Cerebellar cortex (tissue), 1 donor: ENCODE measurements around the gene USP13.

Source experiments
- DNase-seq: peaks from one replicate; pipeline ENCODE4 v3.0.0-alpha.2; 2015; ENCODE audit warnings: low spot score

Gene USP13

GRCh38 chr3:179697736-179698332, 45.0 kb downstream of the USP13 start:
- no peak for DNase-seq

DNA sequence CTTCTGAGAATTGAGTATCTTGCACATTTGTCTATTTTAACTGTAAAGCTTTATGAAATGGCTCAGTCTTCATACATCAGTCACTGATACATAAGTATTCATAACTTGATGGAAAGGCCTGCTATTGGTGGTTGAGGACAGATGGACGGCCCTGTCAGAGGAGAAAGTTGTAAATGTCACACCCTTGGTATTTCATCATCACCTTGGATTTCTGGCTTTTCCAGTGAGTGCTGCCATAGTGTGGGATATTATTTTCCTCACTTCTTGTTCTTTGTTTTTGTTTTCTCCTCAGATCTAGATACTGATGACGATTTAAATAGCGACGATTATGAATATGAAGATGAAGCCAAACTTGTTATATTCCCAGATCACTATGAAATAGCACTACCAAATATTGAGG, 47.9 kb downstream of the USP13 start:
- DNase-seq, result no peak

GRCh38 chr3:179701176-179701827, 48.5 kb downstream of the USP13 start:
- no peak for DNase-seq

DNA sequence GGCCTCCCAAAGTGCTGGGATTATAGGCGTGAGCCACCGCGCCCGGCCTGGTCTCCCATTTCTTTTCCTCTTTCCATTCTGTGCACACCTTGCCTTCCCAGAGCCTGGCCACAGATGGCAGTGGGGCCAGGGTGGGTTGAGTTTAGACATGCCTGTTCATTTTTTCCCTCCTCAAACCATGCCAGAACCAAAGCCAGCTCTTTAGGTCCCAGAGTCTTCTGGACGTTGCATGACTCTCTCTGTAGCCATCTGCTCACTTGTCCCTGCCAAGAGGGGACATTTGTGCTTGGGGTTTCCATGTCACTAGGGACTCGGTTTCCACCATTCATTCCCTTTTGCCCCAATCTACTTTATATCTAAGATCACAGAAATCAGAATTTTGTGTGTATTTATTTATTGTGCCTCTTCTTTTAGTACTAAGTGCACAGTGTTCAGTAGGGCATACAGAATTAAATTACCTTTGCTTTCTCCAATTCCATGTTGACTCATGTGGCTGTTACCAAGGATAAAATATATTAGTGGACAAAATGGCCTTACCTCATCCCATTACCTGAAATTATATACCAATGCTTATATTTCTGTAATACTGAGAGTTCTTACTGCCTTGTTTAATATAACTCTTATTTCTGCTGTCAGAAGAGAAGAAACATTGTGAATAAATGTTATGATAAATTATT, 49.6 kb downstream of the USP13 start:
- peak; percentile 87 for DNase-seq

- DNase-seq, result peak; percentile 45
Observed at GRCh38 chr3:179703816-179704215, 51.0 kb downstream of the USP13 start.

DNA sequence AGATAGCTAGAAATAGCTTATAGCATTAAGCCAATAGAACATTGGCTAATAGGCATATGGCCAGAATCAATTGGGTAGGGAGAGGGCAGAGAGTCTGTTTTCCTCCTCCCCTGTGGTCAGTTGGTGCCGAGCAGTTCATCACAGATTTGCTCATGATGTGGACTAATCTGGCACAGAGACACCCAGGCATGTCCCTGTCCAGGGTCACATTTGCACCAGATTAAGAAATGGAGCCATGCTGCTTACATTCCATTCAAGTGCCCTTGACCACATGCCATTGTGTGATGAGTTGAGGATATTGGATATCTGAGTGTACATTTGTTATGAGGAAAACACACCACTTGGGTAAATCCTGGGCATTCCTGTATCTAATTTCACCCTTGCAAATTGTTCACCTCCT, 53.4 kb downstream of the USP13 start:
- DNase-seq, result no peak

- DNase-seq, result no peak
Observed at GRCh38 chr3:179710079-179710478, 57.2 kb downstream of the USP13 start.

- DNase-seq, result no peak
Observed at GRCh38 chr3:179713643-179714090, 60.8 kb downstream of the USP13 start.

DNA sequence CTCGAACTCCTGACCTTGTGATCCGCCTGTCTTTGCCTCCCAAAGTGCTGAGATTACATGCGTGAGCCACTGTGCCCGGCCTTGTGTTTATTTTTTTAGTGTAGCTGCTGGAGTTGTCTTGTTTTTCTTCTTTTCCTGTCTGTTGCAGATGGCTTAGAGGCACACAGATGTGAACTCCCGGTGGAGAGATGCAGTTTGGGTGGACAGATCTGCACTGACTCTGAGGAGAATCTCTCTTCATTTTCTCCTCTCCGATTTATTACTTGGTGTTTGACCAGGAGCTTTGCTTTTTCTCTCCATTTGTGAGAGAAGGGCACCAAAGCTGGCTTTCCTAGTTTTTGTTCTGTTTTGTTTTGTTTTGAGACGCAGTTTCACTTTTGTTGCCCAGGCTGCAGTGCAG, 62.7 kb downstream of the USP13 start:
- DNase-seq, result no peak

GRCh38 chr3:179716226-179716625, 63.4 kb downstream of the USP13 start:
- DNase-seq, result no peak

DNA sequence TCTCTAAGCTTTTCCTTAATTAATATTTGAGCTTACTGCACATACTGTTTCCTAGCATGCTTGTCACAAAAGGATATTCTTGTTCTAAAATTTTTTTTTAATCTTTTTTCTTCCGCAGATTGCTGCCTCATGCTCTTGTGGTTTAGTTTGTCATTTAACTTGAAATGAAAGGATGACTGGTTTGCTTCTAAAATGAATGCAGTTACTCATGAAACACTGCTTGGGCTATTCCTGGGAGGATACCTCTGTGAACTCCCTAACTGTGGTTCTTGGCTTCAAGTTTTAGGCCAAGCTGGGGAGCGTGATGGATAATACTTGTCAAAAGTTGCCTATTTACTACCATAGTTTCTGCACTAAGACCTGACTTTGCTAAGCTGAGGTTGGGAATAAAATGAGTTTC, 64.0 kb downstream of the USP13 start:
- no peak for DNase-seq

- no peak for DNase-seq
Observed at GRCh38 chr3:179717219-179717618, 64.4 kb downstream of the USP13 start.

DNA sequence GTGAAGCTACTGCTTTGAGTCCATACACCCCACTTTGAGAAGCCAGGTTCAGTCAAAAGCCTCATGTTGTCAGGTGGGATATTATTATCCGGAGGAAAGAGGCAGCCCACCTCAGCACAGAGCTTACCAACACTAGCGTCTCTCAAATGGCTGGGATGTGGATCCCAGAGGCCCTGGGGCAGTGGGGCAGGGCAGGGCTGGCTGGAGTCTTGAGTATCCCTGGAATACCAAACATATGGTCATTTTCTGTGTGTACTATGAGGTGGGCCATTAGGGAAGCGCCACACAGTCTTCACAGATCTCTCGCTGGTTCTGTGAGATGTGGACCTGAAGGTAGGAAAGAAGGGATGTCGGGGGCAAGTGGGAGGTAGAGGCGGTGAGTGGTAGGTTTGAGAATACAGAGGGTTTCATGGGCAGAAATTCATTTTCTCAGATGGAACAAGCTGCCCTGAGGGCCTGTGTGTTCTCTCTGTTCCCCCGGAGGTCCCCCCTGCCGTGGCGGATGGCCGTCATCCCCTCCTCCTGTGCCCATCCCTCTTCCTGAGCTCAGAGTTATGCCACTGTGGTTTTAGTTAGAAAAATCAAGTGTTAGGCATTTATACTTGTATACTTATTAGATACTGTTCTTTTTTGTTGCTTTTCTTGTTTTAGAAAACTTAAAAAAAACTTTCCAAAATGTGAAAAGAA, 66.4 kb downstream of the USP13 start:
- no peak for DNase-seq

- DNase-seq, result no peak
Observed at GRCh38 chr3:179720196-179720595, 67.4 kb downstream of the USP13 start.

- no peak for DNase-seq
Observed at GRCh38 chr3:179723617-179724016, 70.8 kb downstream of the USP13 start.

DNA sequence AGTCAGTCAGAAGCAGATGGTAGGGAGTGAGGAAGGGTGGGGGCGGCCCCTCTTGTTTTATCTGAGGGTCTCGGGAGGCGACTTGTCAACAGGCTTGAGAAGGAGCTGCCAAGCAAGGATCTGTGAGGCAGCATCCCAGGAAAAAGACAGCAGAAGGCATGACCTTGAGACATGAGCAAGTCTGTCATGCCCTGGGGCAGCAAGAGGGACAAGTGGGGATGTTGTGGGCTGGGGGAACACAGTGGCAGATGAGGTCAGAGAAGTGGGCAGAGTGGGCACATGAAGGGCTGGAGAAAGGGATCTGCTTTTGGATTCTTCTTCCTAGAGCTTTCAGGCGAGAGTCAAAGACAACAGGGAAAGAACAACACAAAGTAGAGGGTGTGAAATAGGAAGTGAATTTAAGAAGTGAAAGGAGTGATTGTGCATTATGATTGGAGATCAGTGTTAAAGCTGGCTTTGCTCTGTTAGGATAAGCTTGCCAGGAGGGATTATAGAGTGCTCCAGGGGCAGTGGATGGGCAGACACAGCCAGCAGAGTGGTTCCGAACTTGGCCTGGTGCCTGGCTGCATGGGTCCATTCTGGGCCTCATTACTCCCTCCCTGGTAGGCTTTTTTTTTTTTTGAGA, 73.3 kb downstream of the USP13 start:
- no peak for DNase-seq

DNA sequence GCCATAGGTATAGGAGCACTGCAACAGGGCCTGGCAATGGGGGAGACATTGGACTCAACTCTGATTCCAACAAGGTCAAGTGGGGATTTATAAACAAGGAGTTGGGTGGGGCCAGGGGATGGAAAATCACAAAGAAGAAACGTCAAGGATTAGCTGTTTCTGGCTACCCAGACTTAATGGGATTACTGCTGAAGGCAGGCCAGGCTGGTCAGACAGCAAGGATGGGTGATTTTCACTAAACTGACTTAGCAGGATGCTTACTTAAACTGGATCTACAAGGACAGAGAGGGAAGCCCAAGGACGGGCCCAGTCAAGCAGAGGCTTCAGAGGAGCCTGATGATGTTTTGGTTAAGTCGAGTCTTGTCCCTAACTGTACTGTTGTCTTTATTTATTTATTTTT, 76.2 kb downstream of the USP13 start:
- DNase-seq, result no peak

- DNase-seq, result no peak
Observed at GRCh38 chr3:179729981-179730380, 77.1 kb downstream of the USP13 start.

- no peak for DNase-seq
Observed at GRCh38 chr3:179730506-179730905, 77.7 kb downstream of the USP13 start.

GRCh38 chr3:179731544-179731943, 78.7 kb downstream of the USP13 start:
- DNase-seq, result no peak

- DNase-seq, result no peak
Observed at GRCh38 chr3:179732661-179733348, 80.0 kb downstream of the USP13 start.

DNA sequence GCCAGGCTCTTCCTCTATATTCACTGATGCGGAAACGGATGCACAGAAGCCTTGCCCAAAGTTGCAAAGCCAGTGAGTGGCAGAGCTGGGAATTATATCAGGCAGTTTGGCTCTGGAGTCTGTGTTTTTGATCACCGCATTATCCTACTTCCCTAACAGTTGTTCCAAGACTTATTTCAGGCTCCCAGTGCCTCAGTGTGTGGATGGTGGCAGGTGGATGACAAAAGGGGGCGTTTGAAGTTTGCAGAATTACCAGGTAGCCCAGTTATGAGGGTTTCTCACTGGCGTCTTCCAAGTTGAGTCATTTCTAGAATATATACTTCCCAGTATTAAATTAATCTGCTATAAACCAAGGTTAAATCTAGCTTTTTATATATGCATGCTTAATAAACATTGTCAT, 81.0 kb downstream of the USP13 start:
- DNase-seq, result no peak
